HL-60/S4 treated with retinoic acid at 250 ng/mL for 4 days and 3 days (cell line): ENCODE measurements around the gene SUGP1.

Source experiments
- in situ Hi-C: fragments of 300-500 bp; cut with MboI; formaldehyde crosslinking; loops from 2 replicates; pipeline ENCODE4 v1.7.0; 2022; ENCODE audit warnings: low sequenced_read_pairs

The SUGP1 gene

DNA sequence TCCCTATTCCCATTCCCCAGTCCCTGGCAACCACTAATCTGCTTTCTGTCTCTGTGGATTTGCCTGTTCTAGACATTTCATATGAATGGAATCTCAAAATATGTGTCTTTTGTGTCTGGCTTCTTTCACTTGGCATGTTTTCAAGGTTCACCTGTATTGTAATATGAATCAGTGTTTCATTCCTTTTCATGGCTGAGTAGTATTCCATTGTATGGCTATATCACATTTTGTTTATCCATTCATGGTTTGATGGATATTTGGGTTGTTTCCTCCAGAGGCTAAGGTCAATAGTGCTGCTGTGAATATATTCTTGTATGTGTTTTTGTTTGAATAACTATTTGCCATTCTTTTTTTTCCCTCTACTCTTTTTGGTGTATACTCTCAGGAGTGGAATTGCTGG, 84.1 kb downstream of the SUGP1 start:
- in situ Hi-C loops, result no loop called here

DNA sequence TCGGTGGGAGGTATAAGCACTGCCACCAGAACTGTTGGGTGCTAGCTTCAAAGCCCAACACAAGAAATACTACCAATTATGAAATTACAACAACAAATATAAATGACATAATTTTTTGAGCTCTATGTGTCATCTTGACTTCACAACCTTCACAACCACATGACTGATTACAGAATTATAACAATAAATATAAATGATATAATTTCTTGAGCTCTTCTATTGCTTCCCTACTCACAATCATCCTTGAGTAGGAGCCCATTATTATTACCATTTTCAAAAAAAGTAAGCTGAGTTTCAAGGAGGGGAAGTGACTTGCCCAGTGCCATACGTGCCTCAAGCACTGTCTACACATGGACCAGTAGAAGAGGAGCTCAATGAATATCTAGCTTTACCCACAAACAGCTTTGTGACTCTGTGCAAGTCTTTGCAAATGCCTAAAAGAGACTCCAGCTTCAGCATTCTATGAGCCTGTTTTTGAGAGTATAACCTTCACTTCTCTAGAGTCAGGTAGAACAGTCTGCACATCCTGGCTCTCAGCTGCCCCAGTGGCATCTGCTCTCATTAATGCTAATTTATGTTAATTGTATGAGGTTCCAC, 86.0 kb downstream of the SUGP1 start:
- in situ Hi-C loops, result no loop called here

- in situ Hi-C loops, result no loop called here
Observed at GRCh38 chr19:19232261-19232721, 88.0 kb downstream of the SUGP1 start.

- in situ Hi-C loops, result no loop called here
Observed at GRCh38 chr19:19230999-19231398, 89.3 kb downstream of the SUGP1 start.

GRCh38 chr19:19229701-19230100, 90.6 kb downstream of the SUGP1 start:
- in situ Hi-C loops, result no loop called here

- in situ Hi-C loops, result no loop called here
Observed at GRCh38 chr19:19227217-19227616, 93.1 kb downstream of the SUGP1 start.

DNA sequence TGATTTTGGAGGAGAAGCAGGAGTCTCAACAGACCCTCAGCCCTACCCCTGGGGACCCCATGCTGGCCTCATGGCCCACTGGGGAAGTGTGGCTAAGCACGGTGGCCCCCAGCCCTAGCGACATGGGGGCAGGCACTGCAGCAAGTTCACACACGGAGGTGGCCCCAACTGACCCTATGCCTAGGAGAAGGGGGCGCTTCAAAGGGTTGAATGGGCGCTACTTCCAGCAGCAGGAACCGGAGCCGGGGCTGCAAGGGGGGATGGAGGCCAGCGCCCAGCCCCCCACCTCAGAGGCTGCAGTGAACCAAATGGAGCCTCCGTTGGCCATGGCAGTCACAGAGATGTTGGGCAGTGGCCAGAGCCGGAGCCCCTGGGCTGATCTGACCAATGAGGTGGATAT, 93.6 kb downstream of the SUGP1 start:
- in situ Hi-C loops, result no loop called here

DNA sequence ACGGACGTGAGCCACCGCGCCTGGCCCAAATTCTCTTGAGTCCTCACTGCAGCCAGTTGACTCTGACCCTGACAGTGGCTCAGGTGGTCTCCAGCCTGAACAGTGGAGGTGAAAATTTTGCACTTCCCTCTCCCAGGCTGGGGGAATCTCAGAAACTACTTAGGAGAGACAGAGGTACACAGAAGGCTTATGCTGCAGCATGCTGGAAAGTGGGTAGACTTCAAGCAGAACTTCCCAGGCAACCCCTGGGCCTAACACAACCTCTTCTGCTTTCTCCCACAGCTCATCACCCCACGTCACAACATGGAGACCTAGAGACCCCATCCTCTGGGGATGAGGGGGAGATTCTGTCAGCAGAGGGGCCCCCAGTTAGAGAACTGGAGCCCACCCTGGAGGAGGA, 94.1 kb downstream of the SUGP1 start:
- in situ Hi-C loops, result no loop called here
